ENCODE measurements around the gene RASAL2. TPM values are rescaled to one million over a fixed set of nuclear protein-coding genes. Genes with fewer than 3 reads are reported as not detected.
"Not testable (repeated sequence)": the region's sequence is repeated elsewhere in the genome, so short reads cannot be mapped to it uniquely, and the experiment has no call there.

RASAL2 gene
- total RNA-seq, 1 experiment from 2014 or later, result 25.7 TPM

- H3K27me3 ChIP-seq (ENCODE audit: control insufficient read depth, insufficient read depth, low read length), result no peaks in the 10 kb centered on the region
- H3K36me3 ChIP-seq (replicated peaks; ENCODE audit: control insufficient read depth, insufficient read depth, low read length), result no peaks in the 10 kb centered on the region
- no peak for DNase-seq
- no peak overlapping the region for H3K4me3 ChIP-seq (ENCODE audit: insufficient read depth, low read depth, low read length)
Observed at GRCh38 chr1:178371933-178372388, 278.1 kb downstream of the RASAL2 start.

DNA sequence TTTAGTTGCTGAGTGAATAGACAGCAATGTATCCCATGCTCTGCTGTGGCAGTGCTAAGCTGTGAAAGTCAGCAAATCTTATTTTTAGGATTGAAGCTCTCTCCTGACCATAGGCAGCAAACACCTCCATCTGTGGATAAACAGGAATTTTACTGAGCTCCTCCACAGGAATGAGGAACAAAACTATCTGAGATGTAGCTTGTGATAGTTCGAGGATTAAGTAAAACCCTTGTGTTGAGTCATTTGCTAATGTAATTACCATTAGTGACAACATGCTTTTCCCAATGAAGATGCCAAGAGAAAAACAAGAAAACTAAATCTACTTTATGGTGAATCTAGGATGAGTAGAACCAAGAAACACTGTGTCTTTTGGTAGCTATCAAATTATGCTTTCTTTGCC, 280.1 kb downstream of the RASAL2 start:
- no peaks in the 10 kb centered on the region for H3K36me3 ChIP-seq (replicated peaks; ENCODE audit: control insufficient read depth, insufficient read depth, low read length)
- no peak for DNase-seq
- no peaks in the 10 kb centered on the region for H3K27me3 ChIP-seq (ENCODE audit: control insufficient read depth, insufficient read depth, low read length)
- no peak overlapping the region for H3K4me3 ChIP-seq (ENCODE audit: insufficient read depth, low read depth, low read length)

- H3K4me3 ChIP-seq (ENCODE audit: insufficient read depth, low read depth, low read length), result no peak overlapping the region
Observed at GRCh38 chr1:178376008-178376407, 282.1 kb downstream of the RASAL2 start.

GRCh38 chr1:178379807-178380206, 285.9 kb downstream of the RASAL2 start:
- peak; percentile 36 for DNase-seq
- H3K27me3 ChIP-seq (ENCODE audit: control insufficient read depth, insufficient read depth, low read length), result no peaks in the 10 kb centered on the region

More at GRCh38 chr1:178376008-178376407, 282.1 kb downstream of the RASAL2 start:
- Histone ChIP-seq H3K36me3 (replicated peaks; ENCODE audit: control insufficient read depth, insufficient read depth, low read length) (no peaks in the 10 kb centered on the region), H3K27me3 (ENCODE audit: control insufficient read depth, insufficient read depth, low read length) (no peaks in the 10 kb centered on the region)
- DNase-seq, result no peak

GRCh38 chr1:178382372-178382771, 288.5 kb downstream of the RASAL2 start:
- Histone ChIP-seq H3K4me3 (ENCODE audit: insufficient read depth, low read depth, low read length) (no peak overlapping the region), H3K36me3 (replicated peaks; ENCODE audit: control insufficient read depth, insufficient read depth, low read length) (no peaks in the 10 kb centered on the region), H3K27me3 (ENCODE audit: control insufficient read depth, insufficient read depth, low read length) (no peaks in the 10 kb centered on the region)
- DNase-seq, result no peak

More at GRCh38 chr1:178379807-178380206, 285.9 kb downstream of the RASAL2 start:
- Histone ChIP-seq H3K36me3 (replicated peaks; ENCODE audit: control insufficient read depth, insufficient read depth, low read length) (no peaks in the 10 kb centered on the region), H3K4me3 (ENCODE audit: insufficient read depth, low read depth, low read length) (no peak overlapping the region)

GRCh38 chr1:178385662-178386061, 291.8 kb downstream of the RASAL2 start:
- DNase-seq, result no peak
- no peaks in the 10 kb centered on the region for H3K36me3 ChIP-seq (replicated peaks; ENCODE audit: control insufficient read depth, insufficient read depth, low read length)
- H3K27me3 ChIP-seq (ENCODE audit: control insufficient read depth, insufficient read depth, low read length), result no peaks in the 10 kb centered on the region
- no peak overlapping the region for H3K4me3 ChIP-seq (ENCODE audit: insufficient read depth, low read depth, low read length)

- no peak for DNase-seq
- no peak overlapping the region for H3K4me3 ChIP-seq (ENCODE audit: insufficient read depth, low read depth, low read length)
- no peaks in the 10 kb centered on the region for H3K27me3 ChIP-seq (ENCODE audit: control insufficient read depth, insufficient read depth, low read length)
- H3K36me3 ChIP-seq (replicated peaks; ENCODE audit: control insufficient read depth, insufficient read depth, low read length), result no peaks in the 10 kb centered on the region
Observed at GRCh38 chr1:178388418-178389145, 294.7 kb downstream of the RASAL2 start.

- Histone ChIP-seq H3K4me3 (ENCODE audit: insufficient read depth, low read depth, low read length) (no peak overlapping the region), H3K27me3 (ENCODE audit: control insufficient read depth, insufficient read depth, low read length) (no peaks in the 10 kb centered on the region), H3K36me3 (replicated peaks; ENCODE audit: control insufficient read depth, insufficient read depth, low read length) (no peaks in the 10 kb centered on the region)
- no peak for DNase-seq
Observed at GRCh38 chr1:178389441-178389840, 295.5 kb downstream of the RASAL2 start.

DNA sequence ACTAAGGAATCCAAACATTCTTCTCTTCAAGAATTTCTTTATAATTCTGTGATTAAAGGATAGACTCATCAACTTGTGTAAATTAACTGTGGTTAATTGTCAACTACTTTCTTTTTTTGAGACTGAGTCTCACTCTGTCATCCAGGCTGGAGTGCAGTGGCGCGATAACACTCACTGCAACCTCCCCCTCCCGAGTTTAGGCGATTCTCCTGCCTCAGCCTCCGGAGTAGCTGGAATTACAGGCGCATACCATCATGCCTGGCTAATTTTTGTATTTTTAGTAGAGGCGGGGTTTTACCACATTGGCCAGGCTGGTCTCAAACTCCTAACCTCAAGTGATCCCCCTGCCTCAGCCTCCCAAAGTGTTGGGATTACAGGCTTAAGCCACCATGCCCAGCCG, 296.4 kb downstream of the RASAL2 start:
- DNase-seq; H3K36me3 ChIP-seq (replicated peaks; ENCODE audit: control insufficient read depth, insufficient read depth, low read length); H3K4me3 ChIP-seq (ENCODE audit: insufficient read depth, low read depth, low read length); H3K27me3 ChIP-seq (ENCODE audit: control insufficient read depth, insufficient read depth, low read length): not testable (repeated sequence)

GRCh38 chr1:178393370-178393769, 299.5 kb downstream of the RASAL2 start:
- H3K27me3 ChIP-seq (ENCODE audit: control insufficient read depth, insufficient read depth, low read length), result no peaks in the 10 kb centered on the region
- DNase-seq, result no peak
- H3K36me3 ChIP-seq (replicated peaks; ENCODE audit: control insufficient read depth, insufficient read depth, low read length), result no peaks in the 10 kb centered on the region
- H3K4me3 ChIP-seq (ENCODE audit: insufficient read depth, low read depth, low read length), result no peak overlapping the region

DNA sequence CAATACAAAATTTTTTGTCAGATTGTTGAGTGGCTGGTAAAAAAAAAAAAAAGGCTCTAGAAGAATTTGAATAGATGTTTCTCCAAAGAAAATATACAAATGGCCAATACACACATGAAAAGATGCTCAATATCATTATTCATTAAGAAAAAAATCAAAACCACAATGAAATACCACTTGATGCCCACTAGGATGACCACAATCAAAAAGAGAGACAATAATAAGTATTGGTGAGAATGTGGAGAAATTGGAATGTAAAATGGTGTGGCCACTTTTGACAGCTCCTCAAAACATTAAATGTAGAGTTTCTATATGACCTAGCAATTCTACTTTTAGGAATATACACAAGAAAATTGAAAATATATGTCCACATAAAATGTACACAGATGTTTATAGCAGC, 302.9 kb downstream of the RASAL2 start:
- DNase-seq, result no peak
- H3K36me3 ChIP-seq (replicated peaks; ENCODE audit: control insufficient read depth, insufficient read depth, low read length), result no peaks in the 10 kb centered on the region
- H3K4me3 ChIP-seq (ENCODE audit: insufficient read depth, low read depth, low read length), result no peak overlapping the region
- H3K27me3 ChIP-seq (ENCODE audit: control insufficient read depth, insufficient read depth, low read length), result no peaks in the 10 kb centered on the region

DNA sequence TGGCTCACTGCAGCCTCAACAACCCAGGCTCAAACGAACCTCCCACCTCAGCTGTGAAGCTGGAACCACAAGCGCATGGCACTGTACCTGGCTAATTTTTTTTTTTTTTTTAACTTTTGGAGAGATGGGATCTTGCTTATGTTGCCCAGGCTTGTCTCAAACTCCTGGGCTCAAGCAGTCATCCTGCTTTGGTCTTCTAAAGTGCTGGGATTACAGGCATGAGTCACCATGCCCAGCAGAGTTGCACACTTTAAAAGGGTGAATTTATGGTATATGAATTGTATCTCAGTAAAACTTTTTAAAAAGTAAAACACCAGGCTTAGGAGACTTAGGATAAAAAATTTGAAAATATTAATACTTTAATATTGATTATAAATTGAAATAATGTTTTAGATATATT, 303.8 kb downstream of the RASAL2 start:
- no peak for DNase-seq
- H3K27me3 ChIP-seq (ENCODE audit: control insufficient read depth, insufficient read depth, low read length), result no peaks in the 10 kb centered on the region
- no peak overlapping the region for H3K4me3 ChIP-seq (ENCODE audit: insufficient read depth, low read depth, low read length)
- H3K36me3 ChIP-seq (replicated peaks; ENCODE audit: control insufficient read depth, insufficient read depth, low read length), result no peaks in the 10 kb centered on the region

- Histone ChIP-seq H3K4me3 (ENCODE audit: insufficient read depth, low read depth, low read length) (no peak overlapping the region), H3K36me3 (replicated peaks; ENCODE audit: control insufficient read depth, insufficient read depth, low read length) (no peaks in the 10 kb centered on the region), H3K27me3 (ENCODE audit: control insufficient read depth, insufficient read depth, low read length) (no peaks in the 10 kb centered on the region)
- DNase-seq, result no peak
Observed at GRCh38 chr1:178399177-178399728, 305.3 kb downstream of the RASAL2 start.

- no peak overlapping the region for H3K4me3 ChIP-seq (ENCODE audit: insufficient read depth, low read depth, low read length)
- no peak for DNase-seq
- H3K36me3 ChIP-seq (replicated peaks; ENCODE audit: control insufficient read depth, insufficient read depth, low read length), result no peaks in the 10 kb centered on the region
- H3K27me3 ChIP-seq (ENCODE audit: control insufficient read depth, insufficient read depth, low read length), result no peaks in the 10 kb centered on the region
Observed at GRCh38 chr1:178405137-178405536, 311.2 kb downstream of the RASAL2 start.

GRCh38 chr1:178407215-178407614, 313.3 kb downstream of the RASAL2 start:
- no peak overlapping the region for H3K4me3 ChIP-seq (ENCODE audit: insufficient read depth, low read depth, low read length)
- no peak for DNase-seq
- H3K27me3 ChIP-seq (ENCODE audit: control insufficient read depth, insufficient read depth, low read length), result no peaks in the 10 kb centered on the region
- no peaks in the 10 kb centered on the region for H3K36me3 ChIP-seq (replicated peaks; ENCODE audit: control insufficient read depth, insufficient read depth, low read length)

Measured in H7 (cell line).